ENCODE data around the gene RNF222. TPM values are rescaled to one million over a fixed set of nuclear protein-coding genes. Genes with fewer than 3 reads are reported as not detected.

The RNF222 gene
- total RNA-seq, 1 experiment from 2014 or later: 0.09 TPM

DNA sequence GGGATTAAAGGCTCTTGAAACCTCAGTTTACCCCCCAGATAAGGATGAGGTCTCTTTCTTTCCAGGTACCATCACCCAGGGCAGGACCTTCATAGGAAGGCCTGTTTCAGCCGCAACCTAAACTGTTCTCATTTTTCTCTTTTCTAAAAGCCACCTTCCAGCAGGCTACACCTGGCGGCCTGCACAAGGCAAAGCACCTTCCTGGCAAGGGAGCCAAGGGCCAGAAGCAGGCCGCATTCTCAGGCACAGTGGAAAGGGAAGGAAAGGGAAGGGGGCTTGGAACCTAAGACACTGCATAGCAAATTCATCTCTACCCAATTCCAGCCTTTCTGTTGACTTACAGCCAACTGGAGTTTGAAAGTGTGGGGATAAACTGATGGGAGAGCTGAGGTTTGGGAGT lies 29.2 kb upstream of the RNF222 start:
- no CpG with 5 or more reads among the region's 3 CpGs for WGBS (ENCODE audit: extremely low coverage, insufficient read length, low lambda C conversion rate)

More for the DNA sequence above, 29.2 kb upstream of the RNF222 start:
- no peaks in the 10 kb centered on the region for H3K4me1 Mint-ChIP-seq
- Histone ChIP-seq H3K4me1 (ENCODE audit: insufficient read depth, low read length) (no peaks in the 10 kb centered on the region), H3K27me3 (ENCODE audit: insufficient read depth, low read length) (no peaks in the 10 kb centered on the region), H2BK120ac (ENCODE audit: low read depth, low read length, poor library complexity, severe bottlenecking) (no peak overlapping the region), H2BK12ac (ENCODE audit: insufficient read length, low read depth, low read length) (no peak overlapping the region), H3K4ac (ENCODE audit: low read depth, low read length) (no peak overlapping the region), H2BK15ac (ENCODE audit: low read depth, low read length) (no peak overlapping the region), H3K27ac (ENCODE audit: insufficient read length, low read depth, low read length) (no peak overlapping the region), H3K9ac (ENCODE audit: extremely low read depth, insufficient read length, low read length) (no peak overlapping the region), H2BK20ac (ENCODE audit: low read depth, low read length, poor library complexity, severe bottlenecking) (no peak overlapping the region), H2BK5ac (ENCODE audit: insufficient read length, low read length) (no peak overlapping the region), H3K56ac (ENCODE audit: insufficient read length, low read depth, low read length) (no peak overlapping the region), H3K23me2 (ENCODE audit: insufficient read length, low read depth, low read length, poor library complexity, severe bottlenecking) (no peaks in the 10 kb centered on the region), H4K91ac (ENCODE audit: insufficient read length, low read depth, low read length) (no peak overlapping the region), H3K18ac (ENCODE audit: insufficient read length, low read depth, low read length) (no peak overlapping the region), H4K20me1 (ENCODE audit: control insufficient read depth, insufficient read depth, insufficient read length) (no peaks in the 10 kb centered on the region), H2AK5ac (ENCODE audit: insufficient read length, low read length) (no peak overlapping the region), H2AFZ (ENCODE audit: low read length) (no peak overlapping the region), H3K79me1 (ENCODE audit: insufficient read depth, low read depth, low read length, poor library complexity, severe bottlenecking) (no peaks in the 10 kb centered on the region), H3T11ph (ENCODE audit: low read length) (no peak overlapping the region), H4K5ac (ENCODE audit: insufficient read length, low read depth, low read length) (no peak overlapping the region), H3K23ac (ENCODE audit: insufficient read length, low read depth, low read length) (no peak overlapping the region), H3K9me3 (ENCODE audit: control insufficient read depth, low read depth, low read length) (no peaks in the 10 kb centered on the region), H3K14ac (ENCODE audit: insufficient read depth, low read length) (no peak overlapping the region; the same call in 1 of the 2 replicates), H4K8ac (replicated peaks; ENCODE audit: insufficient read length, low read depth, low read length) (no peak overlapping the region), H3K79me2 (ENCODE audit: insufficient read depth, low read length) (no peaks in the 10 kb centered on the region), H3K4me2 (ENCODE audit: insufficient read depth, insufficient read length, low read length) (no peak overlapping the region)
- peaks cover 2% of the 10 kb centered on the region for H3K27me3 Mint-ChIP-seq (ENCODE audit: low read depth)
- no peak for DNase-seq
- H3K4me3 Mint-ChIP-seq: no peak overlapping the region; a peak in 1 of 5 replicates
- no peak overlapping the region for H3K27ac Mint-ChIP-seq
- TF ChIP-seq, protein P1, sequence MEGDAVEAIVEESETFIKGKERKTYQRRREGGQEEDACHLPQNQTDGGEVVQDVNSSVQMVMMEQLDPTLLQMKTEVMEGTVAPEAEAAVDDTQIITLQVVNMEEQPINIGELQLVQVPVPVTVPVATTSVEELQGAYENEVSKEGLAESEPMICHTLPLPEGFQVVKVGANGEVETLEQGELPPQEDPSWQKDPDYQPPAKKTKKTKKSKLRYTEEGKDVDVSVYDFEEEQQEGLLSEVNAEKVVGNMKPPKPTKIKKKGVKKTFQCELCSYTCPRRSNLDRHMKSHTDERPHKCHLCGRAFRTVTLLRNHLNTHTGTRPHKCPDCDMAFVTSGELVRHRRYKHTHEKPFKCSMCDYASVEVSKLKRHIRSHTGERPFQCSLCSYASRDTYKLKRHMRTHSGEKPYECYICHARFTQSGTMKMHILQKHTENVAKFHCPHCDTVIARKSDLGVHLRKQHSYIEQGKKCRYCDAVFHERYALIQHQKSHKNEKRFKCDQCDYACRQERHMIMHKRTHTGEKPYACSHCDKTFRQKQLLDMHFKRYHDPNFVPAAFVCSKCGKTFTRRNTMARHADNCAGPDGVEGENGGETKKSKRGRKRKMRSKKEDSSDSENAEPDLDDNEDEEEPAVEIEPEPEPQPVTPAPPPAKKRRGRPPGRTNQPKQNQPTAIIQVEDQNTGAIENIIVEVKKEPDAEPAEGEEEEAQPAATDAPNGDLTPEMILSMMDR (conservative IDR thresholded peaks at IDR 0.05): peak; percentile 23; the same call in 1 of the 3 replicates
- H3K9me3 Mint-ChIP-seq: no peaks in the 10 kb centered on the region
- H3K36me3 Mint-ChIP-seq (ENCODE audit: insufficient read depth in 1 of 3, low read depth in 3 of 3): no peaks in the 10 kb centered on the region

Data from H9 (cell line).